H1 (cell line): ENCODE measurements around the gene RTF1. TPM values are rescaled to one million over a fixed set of nuclear protein-coding genes. Genes with fewer than 3 reads are reported as not detected.

Experiments
- CTCF ChIA-PET: fragments of 300-600 bp; sonication (Branson Sonifier 250); formaldehyde crosslinking; loops from one replicate; lab custom pipeline; 2021; ENCODE audit not compliant: partially characterized antibody; lab: Charles Lee
- POLR2A ChIA-PET: fragments of 300-600 bp; sonication (Branson Sonifier 250); formaldehyde crosslinking; loops from one replicate; lab custom pipeline; 2021; ENCODE audit warnings: inconsistent platforms; ENCODE audit not compliant: partially characterized antibody; lab: Charles Lee
- DNase-seq, 2 experiments: peaks; one replicate each; pipeline versions ENCODE4 v3.0.0 to v3.0.0-alpha.2; 2010 to 2022; ENCODE audit warnings: low spot score in 2 of 2, low read depth in 1 of 2, mixed read lengths in 1 of 2
- FAIRE-seq: peaks from 2 replicates; lab custom pipeline; 2011; peaks lifted over from hg19 to GRCh38; lab: Jason Lieb, UNC
- H2AFZ ChIP-seq: 2 replicates; pipeline ENCODE4 v1.8.1; 2012; ENCODE audit warnings: low read length, inconsistent platforms
- H2AK5ac ChIP-seq: 2 replicates; pipeline ENCODE4 v1.6.1; 2013; ENCODE audit warnings: low read depth, low read length
- H2BK120ac ChIP-seq: replicated peaks from 2 replicates; pipeline ENCODE3; 2013; ENCODE audit warnings: low read depth, low read length, inconsistent platforms
- H2BK12ac ChIP-seq: 2 replicates; pipeline ENCODE4 v1.6.1; 2013; ENCODE audit warnings: low read depth, low read length
- H2BK15ac ChIP-seq: 2 replicates; pipeline ENCODE4 v1.6.1; 2013; ENCODE audit warnings: low read length
- H2BK20ac ChIP-seq: 2 replicates; pipeline ENCODE4 v1.6.1; 2013; ENCODE audit warnings: low read length
- H2BK5ac ChIP-seq: 2 replicates; pipeline ENCODE4 v1.6.1; 2013; ENCODE audit warnings: low read depth, low read length
- H3K14ac ChIP-seq: 2 replicates; pipeline ENCODE4 v1.6.1; 2013; ENCODE audit warnings: inconsistent platforms; ENCODE audit not compliant: insufficient read length
- H3K18ac ChIP-seq: 2 replicates; pipeline ENCODE4 v1.6.1; 2013; ENCODE audit warnings: low read length; ENCODE audit errors: extremely low read depth
- H3K23ac ChIP-seq: 2 replicates; pipeline ENCODE4 v1.6.1; 2013; ENCODE audit warnings: inconsistent platforms; ENCODE audit not compliant: insufficient read length
- H3K23me2 ChIP-seq: 2 replicates; pipeline ENCODE4 v1.6.1; 2013; ENCODE audit warnings: low read depth, low read length
- H3K27ac ChIP-seq: 2 replicates; pipeline ENCODE4 v1.6.1; 2011; ENCODE audit warnings: low read depth, low read length, inconsistent platforms
- H3K27me3 ChIP-seq, 4 experiments: replicated peaks in 1 of 4; 1 replicate in 1 of 4; 2 replicates in 3 of 4; pipeline versions ENCODE4 v1.6.1 to v1.8.1; 2011 to 2013; ENCODE audit warnings: low read length in 3 of 4, mild to moderate bottlenecking in 3 of 4, inconsistent platforms in 2 of 4, mixed read lengths in 2 of 4, moderate library complexity in 1 of 4; ENCODE audit not compliant: control insufficient read depth in 3 of 4, insufficient read depth in 3 of 4; ENCODE audit errors: extremely low read depth in 1 of 4
- H3K36me3 ChIP-seq, 4 experiments: 2 replicates each; pipeline versions ENCODE4 v1.6.1 to v1.8.1; 2011 to 2013; ENCODE audit warnings: mild to moderate bottlenecking in 4 of 4, low read length in 3 of 4, moderate library complexity in 2 of 4, control low read depth in 1 of 4, inconsistent platforms in 1 of 4; ENCODE audit not compliant: insufficient read depth in 4 of 4, control insufficient read depth in 2 of 4
- H3K4ac ChIP-seq: replicated peaks from 2 replicates; pipeline ENCODE3; 2013; ENCODE audit warnings: low read length, low read depth, mixed read lengths, inconsistent platforms; ENCODE audit not compliant: insufficient read length
- H3K4me1 ChIP-seq, 4 experiments: replicated peaks in 1 of 4; 1 replicate in 1 of 4; 2 replicates in 3 of 4; pipeline versions ENCODE4 v1.6.1 to v1.8.1; 2011 to 2013; ENCODE audit warnings: low read length in 3 of 4, inconsistent platforms in 2 of 4, mixed read lengths in 1 of 4; ENCODE audit not compliant: insufficient read depth in 4 of 4, control insufficient read depth in 3 of 4
- H3K4me2 ChIP-seq, 2 experiments: 2 replicates each; pipeline versions ENCODE4 v1.6.1 to v1.8.1; 2011 to 2013; ENCODE audit warnings: low read depth in 2 of 2, low read length in 2 of 2, control low read depth in 1 of 2, inconsistent platforms in 1 of 2, mild to moderate bottlenecking in 1 of 2; ENCODE audit not compliant: insufficient read depth in 1 of 2
- H3K4me3 ChIP-seq, 4 experiments: fragments of 200-600, 300-600 bp in 1 of 4; sonication (generic), shearing (Covaris generic), sonication (Bioruptor Twin) in 1 of 4; 2 replicates each; pipeline versions ENCODE4 v1.5.1 to v1.8.1; 2011 to 2016; ENCODE audit warnings: low read length in 4 of 4, low read depth in 3 of 4, control low read depth in 2 of 4, inconsistent platforms in 2 of 4, mild to moderate bottlenecking in 2 of 4, mixed read lengths in 1 of 4, moderate library complexity in 1 of 4; ENCODE audit not compliant: insufficient read depth in 2 of 4; ENCODE audit errors: extremely low read depth in 1 of 4
- H3K56ac ChIP-seq: replicated peaks from 2 replicates; pipeline ENCODE3; 2013; ENCODE audit warnings: low read depth, mild to moderate bottlenecking, mixed read lengths, low read length, inconsistent platforms; ENCODE audit not compliant: insufficient read length
- H3K79me1 ChIP-seq: 2 replicates; pipeline ENCODE4 v1.6.1; 2013; ENCODE audit warnings: low read depth, low read length, control low read depth
- H3K79me2 ChIP-seq, 2 experiments: 2 replicates each; pipeline versions ENCODE4 v1.6.1 to v1.8.1; 2012 to 2013; ENCODE audit warnings: low read length in 2 of 2, mild to moderate bottlenecking in 2 of 2, inconsistent platforms in 1 of 2; ENCODE audit not compliant: insufficient read depth in 2 of 2, control insufficient read depth in 1 of 2
- H3K9ac ChIP-seq, 4 experiments: replicated peaks in 1 of 4; 1 replicate in 1 of 4; 2 replicates in 3 of 4; pipeline versions ENCODE4 v1.6.1 to v1.8.1; 2011 to 2013; ENCODE audit warnings: low read depth in 3 of 4, low read length in 3 of 4, control low read depth in 2 of 4, mild to moderate bottlenecking in 2 of 4, moderate library complexity in 2 of 4, inconsistent platforms in 1 of 4; ENCODE audit errors: extremely low read depth in 1 of 4
- H3K9me3 ChIP-seq, 2 experiments: 2 replicates each; pipeline versions ENCODE4 v1.6.1 to v1.8.1; 2012 to 2013; ENCODE audit warnings: mild to moderate bottlenecking in 2 of 2, moderate library complexity in 2 of 2, control low read depth in 1 of 2, inconsistent platforms in 1 of 2, low read depth in 1 of 2, low read length in 1 of 2, mixed read lengths in 1 of 2; ENCODE audit not compliant: insufficient read depth in 2 of 2
- H4K20me1 ChIP-seq, 2 experiments: replicated peaks in 1 of 2; 2 replicates each; pipeline versions ENCODE3 to v1.8.1; 2011 to 2013; ENCODE audit warnings: inconsistent platforms in 2 of 2, low read length in 2 of 2, mild to moderate bottlenecking in 1 of 2; ENCODE audit not compliant: insufficient read depth in 2 of 2, control insufficient read depth in 1 of 2
- H4K5ac ChIP-seq: 2 replicates; pipeline ENCODE4 v1.6.1; 2013; ENCODE audit warnings: low read length, low read depth, mixed read lengths, inconsistent platforms; ENCODE audit not compliant: insufficient read length
- H4K8ac ChIP-seq: 2 replicates; pipeline ENCODE4 v1.8.0; 2013; ENCODE audit warnings: mild to moderate bottlenecking, moderate library complexity, low read length, inconsistent platforms; ENCODE audit not compliant: insufficient read depth; ENCODE audit errors: extremely low read depth
- H4K91ac ChIP-seq: replicated peaks from 2 replicates; pipeline ENCODE3; 2013; ENCODE audit warnings: low read length, mixed read lengths, inconsistent platforms; ENCODE audit not compliant: insufficient read length
- ASH2L ChIP-seq: fragments of 200-600, 300-600 bp; sonication (generic); IDR thresholded peaks from one replicate; pipeline ENCODE4 v1.7.1; 2017; ENCODE audit warnings: low read length
- CEBPB ChIP-seq: IDR thresholded peaks from 2 replicates; pipeline ENCODE4 v1.6.1; 2012; ENCODE audit warnings: low read depth, low read length
- FOSL1 ChIP-seq: IDR thresholded peaks from 2 replicates; pipeline ENCODE4 v1.6.1; 2011; ENCODE audit warnings: mild to moderate bottlenecking, low read depth, low read length, moderate library complexity; ENCODE audit not compliant: insufficient read depth
- KDM4A ChIP-seq: IDR thresholded peaks from one replicate; pipeline ENCODE4 v1.7.1; 2012; ENCODE audit warnings: low read depth, mild to moderate bottlenecking, moderate library complexity, low read length, inconsistent platforms; ENCODE audit not compliant: severe bottlenecking
- KDM5A ChIP-seq: fragments of 200-600 bp; IDR thresholded peaks from 2 replicates; pipeline ENCODE4 v1.7.1; 2012; ENCODE audit warnings: mild to moderate bottlenecking, low read length, inconsistent platforms, mixed read lengths
- RBBP5 ChIP-seq: IDR thresholded peaks from 2 replicates; pipeline ENCODE4 v1.7.1; 2012; ENCODE audit warnings: low read depth, mild to moderate bottlenecking, inconsistent platforms, low read length, moderate library complexity, borderline replicate concordance
- TBP ChIP-seq: IDR thresholded peaks from 2 replicates; pipeline ENCODE4 v1.6.1; 2011; ENCODE audit warnings: low read depth, low read length, improper control_type of control experiment
- WGBS, 2 experiments: shearing (Covaris generic) in 1 of 2; methylation state at CpG; one replicate each; pipeline versions ENCODE4 v1.1.6 to v1.1.7; 2013 to 2015; ENCODE audit warnings: low lambda C conversion rate in 2 of 2, mixed read lengths in 2 of 2, inconsistent platforms in 1 of 2, low coverage in 1 of 2, missing lambda C conversion rate in 1 of 2; ENCODE audit not compliant: insufficient replicate concordance in 2 of 2, insufficient coverage in 1 of 2, insufficient read length in 1 of 2; ENCODE audit errors: extremely low coverage in 1 of 2, missing lambda C conversion rate in 1 of 2; 5-methylcytosine and 5-hydroxymethylcytosine counted together
- polyA plus RNA-seq, 7 experiments: library from polyadenylated mRNA; depleted of rRNA in 3 of 7; stranded (reverse) in 5 of 7; unstranded in 2 of 7; fragments of >200 nt in 5 of 7; fragments of 200-250 nt in 2 of 7; gene quantifications; 1 replicate in 5 of 7; 2 replicates in 1 of 7; 4 replicates in 1 of 7; pipeline versions ENCODE4 v1.2.1 to v1.2.3, GENCODE V29; 2011 to 2013; ENCODE audit warnings: missing spikeins in 2 of 7, mixed read lengths in 2 of 7
- total RNA-seq: library from RNA; stranded (reverse); fragmentation: NEBNext Ultra II Directional; extraction: Animal tissue kit (Norgen Biotek cat#: 25700); gene quantifications from 2 replicates; pipeline ENCODE4 v1.2.1, GENCODE V29; 2021
- TF ChIP-seq, protein P1 (sequence below): IDR thresholded peaks from 2 replicates; pipeline ENCODE4 v1.6.1; 2011; ENCODE audit warnings: low read depth, mild to moderate bottlenecking, low read length; ENCODE audit not compliant: insufficient read depth

The RTF1 gene
- total and polyA plus RNA-seq, 2 of the 8 experiments (the other 6 are each of a cell fraction or from before 2014, with no cell fraction given) = 22.6 to 47.7 TPM

GRCh38 chr15:41502795-41503668 lies 86.1 kb downstream of the RTF1 start:
- H3K27ac ChIP-seq = no peak overlapping the region
- peaks cover 10% of the 10 kb centered on the region; the same call in 1 of the 2 replicates for H3K23me2 ChIP-seq
- H3K9ac ChIP-seq = no peak overlapping the region
- no peak overlapping the region for H3K14ac ChIP-seq
- peak overlapping the region; percentile 8 to 53 (median 25); a peak in 6 of 8 replicates for H3K4me3 ChIP-seq
- peak overlapping the region; percentile 74 to 78 for H3K4me2 ChIP-seq
- peak overlapping the region; percentile 11; the same call in 1 of the 2 replicates for H4K8ac ChIP-seq
- H2AFZ ChIP-seq = 0 out of 2 replicates have a peak overlapping the region, but pooled peaks have one; percentile 11
- no peak overlapping the region for H4K91ac ChIP-seq
- H2BK15ac ChIP-seq = no peak overlapping the region
- no peaks in the 10 kb centered on the region for H3K79me2 ChIP-seq
- no peak overlapping the region for H3K18ac ChIP-seq
- H4K5ac ChIP-seq = no peak overlapping the region
- H2BK20ac ChIP-seq = no peak overlapping the region
- no peak overlapping the region for H2BK120ac ChIP-seq
- H2BK5ac ChIP-seq = no peak overlapping the region
- no peaks in the 10 kb centered on the region for H3K79me1 ChIP-seq
- DNase-seq (peak in 1 of 2 experiments; percentile 75), FAIRE-seq (no peak)
- ChIA-PET POLR2A (interaction anchor here (0.8 kb wide), 1 partner anchor 10 kb away, joined by 5 read pairs; the partner anchor contains the start of gene LTK), CTCF (interaction anchor here (0.7 to 6.1 kb wide), 3 partner anchors 10 to 179 kb away, joined by 3 to 46 read pairs (median 7); no protein-coding TSS in a partner anchor)
- peaks cover 1 to 11% of the 10 kb centered on the region in 2 experiments for H4K20me1 ChIP-seq
- no peak overlapping the region for H3K56ac ChIP-seq
- H2AK5ac ChIP-seq = no peak overlapping the region
- peaks cover 0 to 19% (median 12%) of the 10 kb centered on the region in 4 experiments; a peak in 6 of 7 replicates for H3K4me1 ChIP-seq
- peaks cover 58 to 94% (median 88%) of the 10 kb centered on the region in 4 experiments for H3K27me3 ChIP-seq
- H2BK12ac ChIP-seq = no peak overlapping the region
- H3K4ac ChIP-seq = no peak overlapping the region
- WGBS, 2 experiments = 12% methylated on average over 51 of the region's 54 CpGs; no CpG with 5 or more reads in 1 of the 2 experiments
- H3K23ac ChIP-seq = no peak overlapping the region
- no peaks in the 10 kb centered on the region; a peak in 1 of 4 replicates for H3K9me3 ChIP-seq
- no peaks in the 10 kb centered on the region for H3K36me3 ChIP-seq
- TF ChIP-seq ASH2L (no peak), KDM4A (peak; percentile 23), RBBP5 (no peak), KDM5A (no peak), FOSL1 (no peak), CEBPB (no peak), TBP (0 out of 2 replicates have a peak, but pooled peaks have one; percentile 37)
- TF ChIP-seq, protein P1, sequence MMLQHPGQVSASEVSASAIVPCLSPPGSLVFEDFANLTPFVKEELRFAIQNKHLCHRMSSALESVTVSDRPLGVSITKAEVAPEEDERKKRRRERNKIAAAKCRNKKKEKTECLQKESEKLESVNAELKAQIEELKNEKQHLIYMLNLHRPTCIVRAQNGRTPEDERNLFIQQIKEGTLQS = no peak
